HG03045 (cell line): ENCODE data around the gene ZC3H11A.
"Not testable (repeated sequence)": the region's sequence is repeated elsewhere in the genome, so short reads cannot be mapped to it uniquely, and the experiment has no call there.

ENCODE experiments used
- ATAC-seq: cut with Tn5 transposase; IDR thresholded peaks from one replicate; pipeline ENCODE4 v1.9.1; 2021; ENCODE audit warnings: mild to moderate bottlenecking, moderate library complexity; ENCODE audit not compliant: unreplicated experiment

The ZC3H11A gene

DNA sequence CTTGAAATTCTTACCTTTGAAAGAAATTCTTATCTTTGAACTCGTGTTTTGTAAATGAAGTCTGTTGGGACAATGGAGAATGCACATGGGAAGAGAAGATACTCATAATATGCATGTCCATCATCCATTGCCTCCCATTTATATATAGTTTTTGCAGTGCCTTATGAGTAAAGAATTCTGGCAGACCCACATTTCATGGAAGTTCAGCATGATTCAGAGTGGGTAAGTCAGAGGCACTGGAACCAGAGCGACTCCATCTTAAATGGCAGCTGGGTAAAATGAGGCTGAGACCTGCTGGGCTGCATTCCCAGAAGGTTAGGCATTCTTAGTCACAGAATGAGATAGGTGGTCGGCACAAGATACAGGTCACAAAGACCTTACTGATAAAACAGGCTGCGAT lies 16.6 kb upstream of the ZC3H11A start:
- no peak for ATAC-seq

DNA sequence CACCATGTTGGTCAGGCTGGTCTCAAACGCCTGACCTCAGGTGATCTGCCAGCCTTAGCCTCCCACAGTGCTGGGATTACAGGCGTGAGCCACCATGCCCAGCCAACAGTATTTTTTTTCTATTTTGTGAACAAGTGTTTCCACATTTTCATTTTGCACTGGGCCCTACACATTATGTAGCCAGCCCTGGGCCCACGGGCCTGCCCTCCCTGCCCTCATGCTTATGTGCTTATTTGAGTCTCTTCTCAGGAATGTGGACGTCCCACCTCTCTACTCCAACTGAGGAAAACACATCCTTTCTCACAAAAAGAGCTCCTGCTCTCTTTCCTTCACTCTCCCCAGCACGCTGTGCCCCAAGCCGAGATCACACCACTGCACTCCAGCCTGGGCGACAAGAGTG lies 13.5 kb upstream of the ZC3H11A start:
- ATAC-seq, result no peak

DNA sequence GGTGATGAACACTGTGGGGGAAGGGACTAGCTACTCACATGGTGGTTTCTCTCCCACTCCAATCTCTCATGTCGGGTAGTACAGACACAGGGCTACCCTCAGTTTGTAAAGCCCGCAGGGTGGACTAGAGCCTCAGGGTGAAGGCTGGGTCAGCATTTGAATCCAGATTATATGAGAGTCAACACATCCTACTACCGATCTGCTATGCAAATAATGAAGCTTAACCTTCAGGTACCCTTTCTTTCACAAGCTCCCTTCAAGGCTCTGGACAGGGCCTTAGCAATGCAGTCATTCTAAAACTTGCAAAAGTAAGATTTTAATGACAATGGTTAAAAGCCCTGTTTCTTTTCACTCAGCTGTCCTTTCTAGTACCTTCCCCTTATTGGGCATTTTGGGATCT lies 5.5 kb upstream of the ZC3H11A start:
- ATAC-seq, result no peak

DNA sequence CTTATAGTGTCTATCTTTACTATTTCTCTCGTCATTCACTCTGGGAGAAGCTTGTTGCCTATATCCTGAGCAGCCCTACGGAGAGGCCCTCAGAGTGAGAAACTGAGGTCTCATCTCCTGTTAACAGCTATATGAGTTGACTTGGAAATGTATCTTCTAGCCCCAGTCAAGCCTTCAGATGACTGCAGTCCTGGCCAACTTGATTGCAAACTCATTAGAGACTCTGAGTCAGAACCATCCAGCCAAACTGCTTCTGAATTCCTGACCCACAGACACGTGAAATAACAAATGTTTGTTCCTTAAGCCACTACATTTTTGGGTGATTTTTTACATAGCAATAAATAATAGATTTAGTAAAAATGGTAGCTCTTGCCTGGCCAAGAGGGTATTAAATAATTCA lies 3.9 kb upstream of the ZC3H11A start:
- ATAC-seq, result no peak

DNA sequence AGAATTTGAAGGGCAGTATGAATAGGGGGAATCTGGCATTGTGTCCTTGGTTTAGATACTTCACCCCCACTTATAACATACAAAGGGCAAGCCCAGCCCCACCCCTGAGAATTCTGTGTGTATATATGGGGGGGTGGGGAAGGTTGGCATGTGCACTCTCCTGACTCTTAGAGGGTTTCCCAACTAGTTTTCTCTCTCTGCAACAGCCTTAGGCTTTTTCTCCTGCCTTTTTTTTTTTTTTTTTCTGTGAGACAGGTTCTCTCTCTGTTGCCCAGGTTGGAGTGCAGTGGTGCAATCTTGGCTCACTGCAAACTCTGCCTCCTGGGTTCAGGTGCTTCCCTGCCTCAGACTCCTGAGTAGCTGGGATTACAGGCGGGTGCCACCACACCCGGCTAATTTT lies 2.9 kb upstream of the ZC3H11A start:
- ATAC-seq, result no peak

DNA sequence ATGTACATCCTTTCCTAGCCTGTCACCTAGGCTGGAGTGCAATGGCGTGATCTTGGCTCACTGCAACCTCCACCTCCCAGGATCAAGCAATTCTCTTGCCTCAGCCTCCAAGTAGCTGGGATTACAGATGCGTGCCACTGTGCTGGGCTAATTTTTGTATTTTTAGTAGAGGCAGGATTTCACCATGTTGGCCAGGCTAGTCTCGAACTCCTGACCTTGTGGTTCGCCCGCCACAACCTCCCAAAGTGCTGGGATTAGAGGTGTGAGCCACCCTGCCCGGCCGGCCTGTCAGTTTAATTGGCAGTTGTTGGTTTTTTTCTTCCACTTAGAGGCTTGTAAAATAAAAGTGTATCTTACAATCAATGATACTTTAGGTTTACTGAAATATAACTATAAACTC lies 1.9 kb upstream of the ZC3H11A start:
- not testable (repeated sequence) for ATAC-seq

DNA sequence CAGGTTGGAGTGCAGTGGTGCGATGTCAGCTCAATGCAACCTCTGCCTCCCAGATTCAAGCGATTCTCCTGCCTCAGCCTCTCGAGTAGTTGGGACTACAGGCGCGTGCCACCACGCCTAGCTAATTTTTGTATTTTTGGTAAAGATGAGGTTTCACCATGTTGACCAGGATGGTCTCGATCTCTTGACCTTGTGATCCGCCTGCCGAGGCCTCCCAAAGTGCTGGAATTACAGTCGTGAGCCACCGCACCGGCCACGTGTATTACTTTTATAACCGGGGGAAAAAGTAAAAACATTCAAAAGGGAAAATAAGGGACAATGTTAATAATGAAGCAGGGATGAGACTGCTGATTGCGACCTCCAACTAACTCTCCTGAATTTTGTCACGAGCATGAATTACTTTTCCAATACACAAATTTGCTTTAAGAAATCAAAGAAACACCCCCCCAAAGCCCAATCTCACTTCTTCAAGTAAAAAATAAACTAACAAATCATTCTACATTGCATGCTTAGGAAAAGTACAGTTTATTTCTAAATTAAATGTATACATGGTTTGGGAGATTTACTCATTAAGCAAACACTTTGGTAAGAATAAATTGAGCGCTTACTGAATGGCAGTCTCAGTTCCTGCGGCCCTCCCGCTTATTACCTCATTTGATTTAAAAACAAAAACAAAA lies 521 bp upstream of the ZC3H11A start:
- ATAC-seq, result no peak

DNA sequence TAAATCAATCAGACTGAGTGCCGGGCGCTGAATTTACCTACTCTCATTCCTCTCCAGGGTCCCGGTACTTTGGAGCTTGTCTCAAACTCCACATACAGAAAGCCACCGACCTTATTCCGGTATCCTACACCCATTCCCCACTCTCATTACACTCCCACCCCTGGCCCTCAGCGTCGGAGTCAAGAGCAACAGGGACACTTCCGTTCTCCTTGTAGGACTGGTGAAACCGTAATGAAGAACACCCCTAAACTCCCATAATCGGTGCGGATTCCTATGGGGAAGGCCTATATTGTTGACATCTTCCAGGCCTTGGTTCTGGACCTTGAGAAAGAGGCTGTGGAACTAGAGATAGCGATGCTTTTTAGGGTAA lies 798 bp downstream of the ZC3H11A start:
- peak; percentile 18 for ATAC-seq

DNA sequence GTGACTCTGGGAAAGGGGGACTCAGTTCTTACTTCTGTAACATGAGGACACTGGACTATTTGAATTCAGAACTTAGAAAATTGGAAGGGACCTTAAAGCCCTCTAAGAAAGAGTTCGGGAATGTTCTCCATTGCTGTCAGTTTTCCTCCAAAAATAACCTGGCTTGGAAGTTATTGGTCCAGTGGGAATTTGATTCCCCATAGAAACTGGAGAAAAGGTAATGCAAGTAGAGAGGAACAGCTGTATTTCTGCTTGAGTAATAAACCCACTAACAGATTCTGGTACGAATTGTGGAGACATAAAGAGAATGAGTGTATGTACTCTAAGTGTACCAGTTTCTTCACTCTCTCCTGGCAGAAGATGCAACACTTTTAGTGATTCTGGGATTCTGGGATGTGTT lies 1.8 kb downstream of the ZC3H11A start:
- no peak for ATAC-seq

DNA sequence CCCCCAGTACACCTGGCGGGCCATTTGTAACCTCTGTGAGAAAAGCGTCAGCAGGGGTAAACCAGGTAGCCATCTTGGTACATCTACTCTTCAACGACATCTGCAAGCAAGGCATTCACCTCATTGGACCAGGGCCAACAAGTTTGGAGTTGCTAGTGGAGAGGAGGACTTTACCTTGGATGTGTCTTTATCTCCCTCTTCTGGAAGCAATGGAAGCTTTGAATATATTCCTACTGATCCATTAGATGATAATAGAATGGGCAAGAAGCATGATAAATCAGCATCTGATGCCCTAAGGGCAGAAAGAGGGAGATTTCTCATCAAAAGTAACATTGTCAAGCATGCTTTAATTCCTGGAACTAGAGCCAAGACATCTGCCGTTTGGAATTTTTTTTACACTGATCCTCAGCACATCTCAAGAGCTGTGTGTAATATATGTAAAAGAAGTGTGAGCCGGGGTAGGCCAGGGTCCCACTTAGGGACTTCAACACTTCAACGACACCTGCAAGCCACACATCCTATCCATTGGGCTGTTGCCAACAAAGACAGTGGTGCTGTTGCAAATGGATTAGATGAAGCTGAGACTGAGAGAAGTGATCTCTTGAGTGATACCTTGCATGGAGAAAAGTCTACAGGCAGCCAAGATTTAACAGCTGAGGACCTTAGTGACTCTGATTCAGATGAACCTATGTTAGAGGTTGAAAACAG lies 2.7 kb downstream of the ZC3H11A start:
- ATAC-seq, result no peak

DNA sequence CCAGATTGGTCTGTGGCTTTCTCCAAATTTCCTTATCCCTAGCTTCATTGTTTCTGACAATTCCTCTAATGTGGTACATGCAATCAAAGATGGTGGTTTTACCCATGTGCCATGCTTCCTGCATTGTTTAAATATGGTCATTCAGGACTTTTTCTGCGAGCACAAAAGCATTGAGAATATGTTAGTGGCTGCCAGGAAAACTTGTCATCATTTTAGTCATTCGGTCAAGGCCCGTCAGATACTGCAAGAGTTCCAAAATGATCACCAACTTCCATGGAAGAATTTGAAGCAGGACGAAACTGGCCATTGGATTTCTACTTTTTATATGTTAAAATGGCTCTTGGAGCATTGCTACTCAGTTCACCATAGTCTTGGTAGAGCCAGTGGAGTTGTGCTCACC lies 3.7 kb downstream of the ZC3H11A start:
- ATAC-seq, result no peak

DNA sequence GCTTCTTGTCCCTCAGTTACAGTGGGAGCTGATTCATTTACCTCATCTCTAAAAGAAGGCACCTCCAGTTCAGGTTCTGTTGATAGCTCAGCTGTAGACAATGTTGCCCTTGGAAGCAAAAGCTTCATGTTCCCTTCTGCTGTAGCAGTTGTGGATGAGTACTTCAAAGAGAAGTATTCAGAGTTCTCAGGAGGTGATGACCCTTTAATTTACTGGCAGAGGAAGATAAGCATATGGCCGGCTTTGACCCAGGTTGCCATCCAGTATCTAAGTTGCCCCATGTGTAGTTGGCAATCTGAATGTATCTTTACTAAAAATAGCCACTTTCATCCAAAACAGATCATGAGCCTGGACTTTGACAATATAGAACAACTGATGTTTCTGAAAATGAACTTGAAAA lies 4.5 kb downstream of the ZC3H11A start:
- ATAC-seq, result no peak

DNA sequence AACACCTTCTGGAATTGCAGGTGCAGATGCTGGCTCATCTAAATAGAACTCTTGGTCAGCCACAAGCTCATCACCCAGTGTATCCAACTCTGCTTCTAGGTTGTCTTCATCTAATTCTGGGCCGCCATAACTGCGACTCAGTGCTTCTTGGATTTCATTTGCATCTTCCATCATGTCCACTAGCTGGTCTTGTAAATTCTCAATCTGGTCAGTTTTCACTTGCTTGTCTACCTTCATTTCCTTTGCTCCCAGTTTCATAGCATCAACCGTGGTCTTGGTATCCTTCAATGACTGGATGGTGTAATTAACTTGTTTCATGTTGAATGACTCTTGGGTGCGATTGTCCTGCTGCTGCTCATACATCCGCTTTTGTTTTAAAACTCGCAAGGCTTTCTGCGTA lies 10.3 kb downstream of the ZC3H11A start:
- no peak for ATAC-seq

DNA sequence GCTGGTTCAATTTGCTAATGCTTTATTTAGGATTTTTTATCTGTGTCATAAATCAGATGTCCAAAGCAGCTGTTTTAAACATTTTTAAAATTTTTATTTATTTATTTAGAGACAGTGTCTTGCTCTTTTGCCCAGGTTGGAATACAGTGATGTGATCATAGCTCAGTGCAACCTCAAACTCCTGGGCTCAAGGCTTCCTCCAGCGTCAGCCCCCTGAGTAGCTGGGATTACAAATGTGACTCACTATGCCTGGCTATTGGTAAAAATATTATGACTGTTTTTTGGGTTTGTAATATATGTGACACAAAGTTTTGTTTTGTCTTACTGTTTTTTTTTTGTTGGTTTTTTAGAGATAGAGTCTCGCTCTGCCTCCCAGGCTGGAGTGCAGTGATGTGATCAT lies 11.8 kb downstream of the ZC3H11A start:
- ATAC-seq, result no peak

DNA sequence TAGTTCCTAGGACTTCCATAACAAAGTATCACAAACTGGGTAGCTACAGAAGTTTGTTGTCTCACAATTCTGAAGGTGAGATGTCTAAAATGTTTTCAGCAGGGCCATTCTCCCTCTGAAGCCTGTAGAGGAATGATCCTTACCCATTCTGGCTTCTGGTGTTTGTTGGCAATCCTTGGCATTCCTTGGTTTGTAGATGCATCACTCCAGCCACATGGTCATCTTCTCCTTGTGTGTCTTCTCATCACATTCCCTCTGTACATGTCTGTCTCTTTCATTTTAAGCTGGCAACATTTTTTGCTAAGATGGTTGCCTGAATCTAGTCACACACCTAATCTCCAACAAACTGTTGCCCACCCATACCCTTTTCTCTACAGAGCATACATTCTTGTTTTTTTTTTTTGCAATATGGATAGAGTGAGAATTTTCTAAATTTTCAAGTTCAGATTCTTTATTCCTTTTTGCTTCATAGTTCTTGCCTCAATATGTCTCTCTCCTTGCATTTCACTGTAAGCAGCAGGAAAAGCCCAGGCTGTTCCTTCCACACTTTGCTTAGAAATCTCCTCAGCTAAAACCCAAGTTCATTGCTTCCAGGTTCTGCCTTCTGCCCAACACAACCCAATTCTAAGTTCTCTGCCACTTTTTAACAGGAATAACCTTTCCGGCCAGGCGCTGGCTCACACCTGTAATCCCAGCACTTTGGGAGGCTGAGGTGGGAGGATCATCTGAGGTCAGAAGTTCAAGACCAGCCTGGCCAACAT lies 18.3 kb downstream of the ZC3H11A start:
- no peak for ATAC-seq

DNA sequence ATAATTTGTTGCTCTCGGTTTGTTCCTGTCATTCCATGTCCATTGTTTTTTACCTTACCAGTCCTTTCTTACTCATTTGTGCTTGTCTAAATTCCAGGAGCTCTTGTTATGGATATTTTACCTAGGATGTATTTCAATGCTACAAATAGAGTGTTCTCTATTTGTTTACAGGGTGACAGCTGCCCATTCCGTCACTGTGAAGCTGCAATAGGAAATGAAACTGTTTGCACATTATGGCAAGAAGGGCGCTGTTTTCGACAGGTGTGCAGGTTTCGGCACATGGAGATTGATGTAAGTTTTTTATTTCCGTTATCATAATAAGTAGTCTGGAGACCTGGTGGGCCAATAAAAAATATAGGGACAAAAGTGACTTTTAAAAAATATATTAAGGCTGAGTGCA lies 23.0 kb downstream of the ZC3H11A start:
- no peak for ATAC-seq

DNA sequence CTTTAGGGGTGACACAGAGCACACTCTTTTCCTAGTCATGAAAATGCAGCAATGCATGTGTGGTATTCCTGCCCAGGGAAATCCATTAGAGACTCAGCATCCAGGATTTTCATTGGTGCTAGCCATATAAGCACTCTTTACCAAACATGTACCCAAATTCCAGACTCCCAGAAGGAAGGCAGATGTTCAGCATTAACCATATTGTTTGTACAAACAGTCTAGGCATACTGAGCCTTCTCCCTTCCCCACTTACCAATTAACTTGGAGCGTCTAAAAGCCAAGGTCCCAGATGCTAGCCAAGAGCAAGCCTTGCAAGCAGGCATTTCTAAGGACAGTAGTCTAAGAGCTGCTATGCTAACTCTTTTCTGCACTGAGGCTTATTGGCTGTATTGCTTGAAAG lies 27.9 kb downstream of the ZC3H11A start:
- ATAC-seq, result no peak

DNA sequence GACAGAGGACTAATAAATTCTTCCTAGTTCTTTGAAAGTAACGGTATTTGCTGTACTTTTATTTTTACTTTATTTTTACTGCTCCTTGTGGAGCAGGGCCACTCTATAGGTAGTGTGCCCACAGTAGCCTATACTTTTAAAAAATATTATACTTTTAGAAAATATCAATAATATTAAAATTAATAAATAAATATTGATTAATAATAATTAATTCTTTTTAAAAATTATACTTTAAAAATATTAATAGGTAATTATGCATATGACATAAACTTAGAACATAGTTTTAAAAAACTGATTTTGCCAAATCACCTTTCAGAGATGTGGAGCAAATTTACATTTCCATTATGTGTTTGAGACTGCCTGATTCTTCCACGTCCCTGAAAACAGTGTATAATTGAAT lies 30.8 kb downstream of the ZC3H11A start:
- no peak for ATAC-seq

DNA sequence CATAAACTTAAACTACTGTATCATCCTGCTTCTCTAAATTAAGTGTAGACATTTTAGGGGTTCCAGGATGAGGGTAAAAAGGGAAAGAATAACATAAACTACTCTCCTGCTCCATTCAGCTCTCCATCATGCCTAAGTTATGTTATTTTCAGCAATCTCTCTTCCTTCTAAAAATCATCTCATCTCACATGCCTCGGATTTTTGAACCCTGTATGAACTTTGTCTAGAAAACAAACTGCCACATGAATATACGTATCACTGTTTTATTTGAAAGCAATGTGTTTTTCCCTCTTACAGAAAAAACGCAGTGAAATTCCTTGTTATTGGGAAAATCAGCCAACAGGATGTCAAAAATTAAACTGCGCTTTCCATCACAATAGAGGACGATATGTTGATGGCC lies 32.6 kb downstream of the ZC3H11A start:
- no peak for ATAC-seq

DNA sequence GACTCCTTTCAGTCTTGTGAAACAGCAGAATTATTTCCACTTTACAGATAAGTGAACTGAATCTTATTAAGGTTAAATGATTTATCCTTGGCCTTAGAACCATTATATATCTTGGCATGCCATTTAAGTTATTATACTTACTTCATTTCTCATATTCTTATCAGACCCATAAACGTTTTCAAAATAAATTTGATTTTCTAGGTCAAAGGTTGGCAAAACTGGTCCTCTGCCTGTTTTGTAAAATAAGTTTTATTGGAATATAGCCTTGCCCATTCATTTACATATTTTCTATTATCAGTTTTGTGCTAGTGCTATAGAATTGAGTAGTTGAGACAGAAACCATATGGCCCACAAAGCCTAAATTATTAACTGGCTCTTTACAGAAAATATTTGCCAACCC lies 33.1 kb downstream of the ZC3H11A start:
- no peak for ATAC-seq

DNA sequence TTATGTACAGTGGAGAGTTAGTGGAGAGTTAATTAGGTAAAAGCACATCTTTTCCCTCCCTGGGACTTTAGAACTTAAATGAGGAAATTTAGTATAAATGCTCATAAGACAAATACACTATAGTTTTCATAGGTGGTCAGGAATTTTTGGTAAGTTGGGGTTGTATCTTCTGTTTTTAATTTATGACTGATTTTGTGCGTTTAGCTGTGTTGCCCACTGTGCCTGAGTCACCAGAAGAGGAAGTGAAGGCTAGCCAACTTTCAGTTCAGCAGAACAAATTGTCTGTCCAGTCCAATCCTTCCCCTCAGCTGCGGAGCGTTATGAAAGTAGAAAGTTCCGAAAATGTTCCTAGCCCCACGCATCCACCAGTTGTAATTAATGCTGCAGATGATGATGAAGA lies 33.8 kb downstream of the ZC3H11A start:
- not testable (repeated sequence) for ATAC-seq

DNA sequence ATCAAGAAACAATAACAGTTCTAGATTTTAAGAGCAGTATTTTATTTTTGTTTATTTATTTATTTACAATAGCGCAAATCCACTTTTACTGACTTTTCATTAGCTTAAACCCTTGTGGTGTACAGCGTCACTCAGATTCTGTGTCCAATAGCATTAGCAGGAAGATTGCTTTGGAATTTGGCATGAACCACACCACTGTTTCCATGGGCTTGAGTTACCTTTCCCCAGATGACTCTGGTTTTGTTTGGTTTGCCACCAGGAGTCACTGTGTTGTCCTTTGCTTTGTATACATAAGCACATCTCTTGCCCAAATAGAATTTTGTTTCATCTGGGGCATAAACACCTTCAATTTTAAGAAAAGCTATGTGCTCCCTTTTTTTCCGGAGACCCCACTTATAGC lies 40.1 kb downstream of the ZC3H11A start:
- no peak for ATAC-seq
